ENCODE results near the gene CAVIN3.

CAVIN3 gene

DNA sequence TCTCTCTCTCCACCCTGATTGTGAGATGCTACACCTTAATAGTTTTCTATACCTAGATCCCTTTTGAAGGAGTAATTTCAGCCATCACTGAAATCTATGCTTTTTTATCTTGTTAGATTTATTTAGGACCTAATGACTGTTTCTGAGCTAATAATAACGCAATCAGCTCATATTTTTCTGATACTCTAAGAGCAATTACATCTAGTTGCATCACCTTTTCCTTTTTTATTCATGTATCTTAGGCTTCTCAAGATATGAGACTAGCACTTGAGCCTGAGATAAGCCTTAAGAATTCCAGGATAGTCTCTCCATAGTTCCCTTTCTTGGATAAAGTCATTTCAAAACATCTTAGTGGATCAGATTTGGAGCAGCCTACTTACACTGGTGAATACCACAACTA lies 25.1 kb upstream of the CAVIN3 start:
- TF ChIP-seq, protein P1, sequence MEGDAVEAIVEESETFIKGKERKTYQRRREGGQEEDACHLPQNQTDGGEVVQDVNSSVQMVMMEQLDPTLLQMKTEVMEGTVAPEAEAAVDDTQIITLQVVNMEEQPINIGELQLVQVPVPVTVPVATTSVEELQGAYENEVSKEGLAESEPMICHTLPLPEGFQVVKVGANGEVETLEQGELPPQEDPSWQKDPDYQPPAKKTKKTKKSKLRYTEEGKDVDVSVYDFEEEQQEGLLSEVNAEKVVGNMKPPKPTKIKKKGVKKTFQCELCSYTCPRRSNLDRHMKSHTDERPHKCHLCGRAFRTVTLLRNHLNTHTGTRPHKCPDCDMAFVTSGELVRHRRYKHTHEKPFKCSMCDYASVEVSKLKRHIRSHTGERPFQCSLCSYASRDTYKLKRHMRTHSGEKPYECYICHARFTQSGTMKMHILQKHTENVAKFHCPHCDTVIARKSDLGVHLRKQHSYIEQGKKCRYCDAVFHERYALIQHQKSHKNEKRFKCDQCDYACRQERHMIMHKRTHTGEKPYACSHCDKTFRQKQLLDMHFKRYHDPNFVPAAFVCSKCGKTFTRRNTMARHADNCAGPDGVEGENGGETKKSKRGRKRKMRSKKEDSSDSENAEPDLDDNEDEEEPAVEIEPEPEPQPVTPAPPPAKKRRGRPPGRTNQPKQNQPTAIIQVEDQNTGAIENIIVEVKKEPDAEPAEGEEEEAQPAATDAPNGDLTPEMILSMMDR (conservative IDR thresholded peaks at IDR 0.05; ENCODE audit: low read depth, low read length), result no peak
- no peak overlapping the region for H3K4me3 ChIP-seq (ENCODE audit: low read length)
- DNase-seq (ENCODE audit: low read depth), result no peak

GRCh38 chr11:6336293-6336692 lies 16.0 kb upstream of the CAVIN3 start:
- DNase-seq (ENCODE audit: low read depth), result no peak
- H3K4me3 ChIP-seq (ENCODE audit: low read length), result no peak overlapping the region
- TF ChIP-seq, protein P1 (conservative IDR thresholded peaks at IDR 0.05; ENCODE audit: low read depth, low read length), result no peak

DNA sequence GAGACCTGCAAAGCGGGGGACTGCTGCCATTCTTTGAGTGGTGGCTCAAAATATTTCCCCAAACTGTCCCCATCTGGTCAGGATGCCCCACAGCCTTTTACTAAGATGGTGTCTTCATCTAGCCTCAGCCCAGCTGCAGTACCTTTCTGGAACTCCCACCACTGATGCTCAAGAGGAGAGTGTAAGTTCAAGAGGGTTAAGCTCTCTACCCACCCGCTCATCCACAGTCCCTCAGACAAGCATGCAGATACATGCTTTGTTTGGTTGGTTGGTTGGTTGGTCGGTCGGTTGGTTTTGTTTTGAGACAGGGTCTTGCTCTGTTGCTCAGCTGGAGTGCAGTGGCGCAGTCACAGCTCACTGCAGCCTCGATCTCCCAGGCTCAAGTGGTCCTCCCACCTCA lies 14.5 kb upstream of the CAVIN3 start:
- no peak for DNase-seq (ENCODE audit: low read depth)
- no peak overlapping the region for H3K4me3 ChIP-seq (ENCODE audit: low read length)
- TF ChIP-seq, protein P1 (conservative IDR thresholded peaks at IDR 0.05; ENCODE audit: low read depth, low read length), result no peak

- TF ChIP-seq, protein P1 (conservative IDR thresholded peaks at IDR 0.05; ENCODE audit: low read depth, low read length), result no peak
- DNase-seq (ENCODE audit: low read depth), result no peak
- H3K4me3 ChIP-seq (ENCODE audit: low read length), result no peak overlapping the region
Measured at GRCh38 chr11:6333095-6333494, 12.8 kb upstream of the CAVIN3 start.

GRCh38 chr11:6332066-6332465 lies 11.8 kb upstream of the CAVIN3 start:
- no peak for DNase-seq (ENCODE audit: low read depth)
- TF ChIP-seq, protein P1 (conservative IDR thresholded peaks at IDR 0.05; ENCODE audit: low read depth, low read length), result no peak
- no peak overlapping the region for H3K4me3 ChIP-seq (ENCODE audit: low read length)

GRCh38 chr11:6328321-6328720 lies 8.0 kb upstream of the CAVIN3 start:
- TF ChIP-seq, protein P1 (conservative IDR thresholded peaks at IDR 0.05; ENCODE audit: low read depth, low read length), result no peak
- DNase-seq (ENCODE audit: low read depth), result no peak
- no peak overlapping the region for H3K4me3 ChIP-seq (ENCODE audit: low read length)

DNA sequence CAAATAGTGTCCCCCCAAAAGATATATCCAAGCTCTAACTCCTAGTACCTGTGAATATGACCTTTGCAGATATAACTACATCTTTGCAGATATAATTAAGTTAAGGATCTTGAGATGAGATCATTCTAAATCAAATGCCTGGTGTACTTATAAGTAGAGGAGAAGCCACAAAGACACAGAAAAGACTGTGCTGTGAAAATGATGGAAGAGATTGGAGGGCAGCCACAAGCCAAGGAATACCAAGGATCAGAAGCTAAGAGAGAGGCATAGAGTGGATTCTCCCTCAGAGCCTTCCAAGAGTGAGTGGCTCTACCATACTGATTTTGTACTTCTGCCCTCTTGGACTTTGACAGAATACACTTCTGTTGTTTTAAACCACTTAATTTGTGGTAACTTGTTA lies 7.5 kb upstream of the CAVIN3 start:
- TF ChIP-seq, protein P1 (conservative IDR thresholded peaks at IDR 0.05; ENCODE audit: low read depth, low read length), result no peak
- H3K4me3 ChIP-seq (ENCODE audit: low read length), result no peak overlapping the region
- no peak for DNase-seq (ENCODE audit: low read depth)

Data from retinal pigment epithelial cell (primary cell).